ENCODE measurements around the gene RGS2.

GRCh38 chr1:192858456-192858855 lies 49.6 kb downstream of the RGS2 start:
- TF ChIP-seq LEF1 (IDR thresholded peaks at IDR 0.05; ENCODE audit: borderline replicate concordance), result no peak
- TF ChIP-seq FOXK2 (IDR thresholded peaks at IDR 0.05), result no peak
- no peak for TF ChIP-seq ARNT (IDR thresholded peaks at IDR 0.05)
